Smooth muscle cell (in vitro differentiated cells): ENCODE data around the gene TP53BP1. TPM values are rescaled to one million over a fixed set of nuclear protein-coding genes. Genes with fewer than 3 reads are reported as not detected.

ENCODE experiments used
- DNase-seq: peaks from one replicate; lab custom pipeline; 2025; ENCODE audit not compliant: unreplicated experiment; lab: John Stamatoyannopoulos, UW
- H2AFZ ChIP-seq: fragments of 200-600 bp; sonication (generic); 2 replicates; pipeline ENCODE4 v1.6.0; 2016; ENCODE audit warnings: antibody characterized with exemption, low read depth, mild to moderate bottlenecking
- H3F3A ChIP-seq: fragments of 200-600 bp; sonication (generic); 2 replicates; pipeline ENCODE4 v1.6.0; 2017; ENCODE audit warnings: antibody characterized with exemption, low read depth
- H3K27ac ChIP-seq: fragments of 200-600 bp; sonication (generic); 2 replicates; pipeline ENCODE4 v1.5.1; 2016; ENCODE audit warnings: low read depth, mild to moderate bottlenecking
- H3K27me3 ChIP-seq: fragments of 200-600 bp; sonication (generic); 2 replicates; pipeline ENCODE4 v1.6.1; 2016; ENCODE audit warnings: low read depth, mild to moderate bottlenecking
- H3K36me3 ChIP-seq: fragments of 200-600 bp; sonication (generic); 2 replicates; pipeline ENCODE4 v1.5.1; 2016; ENCODE audit warnings: low read depth
- H3K4me1 ChIP-seq: fragments of 200-600 bp; sonication (generic); 2 replicates; pipeline ENCODE4 v1.5.1; 2016; ENCODE audit warnings: low read depth
- H3K4me2 ChIP-seq: fragments of 200-600 bp; sonication (generic); 2 replicates; pipeline ENCODE4 v1.6.0; 2016; ENCODE audit warnings: mild to moderate bottlenecking
- H3K4me3 ChIP-seq: fragments of 200-600 bp; sonication (generic); 2 replicates; pipeline ENCODE4 v1.5.1; 2016; ENCODE audit warnings: mild to moderate bottlenecking
- H3K79me2 ChIP-seq: fragments of 200-600 bp; sonication (generic); 2 replicates; pipeline ENCODE4 v1.6.0; 2016; ENCODE audit warnings: low read depth, mild to moderate bottlenecking
- H3K9ac ChIP-seq: fragments of 200-600 bp; sonication (generic); 2 replicates; pipeline ENCODE4 v1.6.0; 2016; ENCODE audit warnings: low read depth
- H3K9me3 ChIP-seq: fragments of 200-600 bp; sonication (generic); replicated peaks from 2 replicates; pipeline ENCODE4 v1.5.1; 2016; ENCODE audit warnings: low read depth
- H4K20me1 ChIP-seq: fragments of 200-600 bp; sonication (generic); 2 replicates; pipeline ENCODE4 v1.6.0; 2016; ENCODE audit warnings: low read depth
- WGBS: methylation state at CpG from one replicate; pipeline ENCODE4 v1.1.7; 2016; ENCODE audit warnings: low lambda C conversion rate; 5-methylcytosine and 5-hydroxymethylcytosine counted together
- polyA plus RNA-seq: library from polyadenylated mRNA; unstranded; fragments of >200 nt; fragmentation: Nextera tagmentation; extraction: Ambion mirVana; gene quantifications from 2 replicates; pipeline ENCODE4 v1.2.1, GENCODE V29; 2016
- total RNA-seq: library from RNA; depleted of rRNA; stranded (reverse); fragments of >200 nt; gene quantifications from 2 replicates; pipeline ENCODE4 v1.2.3, GENCODE V29; 2014
- TF ChIP-seq, protein P1 (sequence below): fragments of 200-600 bp; sonication (generic); IDR thresholded peaks from 2 replicates; pipeline ENCODE4 v1.5.1; 2017; ENCODE audit warnings: borderline replicate concordance, mild to moderate bottlenecking, antibody characterized with exemption; ENCODE audit not compliant: insufficient read depth, poor library complexity, severe bottlenecking

Gene TP53BP1
- total and polyA plus RNA-seq, 2 experiments from 2014 or later, result 24.1 to 41.5 TPM

DNA sequence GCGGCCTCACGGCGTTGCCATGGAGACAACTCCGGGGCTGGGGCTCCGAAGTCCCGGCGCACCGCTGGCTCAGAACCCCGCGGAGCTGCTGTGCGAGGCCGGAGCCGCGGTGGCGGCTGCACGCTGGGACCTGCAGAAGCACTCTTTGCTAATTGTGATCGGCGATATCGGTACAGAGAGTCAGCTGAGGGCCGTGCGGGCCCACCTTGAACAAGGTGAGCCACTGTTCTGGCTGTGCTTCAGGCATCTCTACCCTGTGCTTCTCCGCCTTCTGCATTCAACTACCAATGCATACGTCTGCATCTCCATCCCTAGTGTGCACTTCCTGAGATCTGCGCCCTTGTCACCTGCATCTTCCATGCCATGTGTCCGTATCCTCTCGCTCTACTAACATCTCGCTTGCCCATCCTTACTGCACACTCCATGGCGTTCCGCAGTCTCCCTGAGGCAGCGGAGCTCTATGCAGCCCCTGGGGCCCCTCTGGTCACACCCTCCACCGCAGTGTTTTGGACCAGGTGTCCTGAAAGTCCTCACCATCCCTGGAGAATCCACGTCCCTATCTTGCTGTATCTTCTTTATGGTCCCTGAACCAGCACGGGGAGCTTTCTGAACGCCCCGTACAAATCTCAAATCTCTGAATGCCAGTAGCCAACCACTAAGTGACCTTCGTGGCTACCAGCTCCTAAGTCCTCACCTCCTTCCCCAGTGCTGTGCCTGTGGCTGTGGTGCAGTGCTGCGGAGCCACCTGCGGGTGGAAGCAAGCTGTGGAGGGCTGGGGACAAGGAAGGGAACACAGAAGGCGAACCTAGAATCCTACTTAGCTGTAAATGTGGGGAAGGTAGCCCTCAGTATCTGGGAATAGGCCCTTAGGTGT lies 18.3 kb upstream of the TP53BP1 start:
- Histone ChIP-seq H3K4me2 (peak overlapping the region; percentile 85), H2AFZ (no peak overlapping the region), H3K36me3 (no peaks in the 10 kb centered on the region), H3F3A (peaks cover 15% of the 10 kb centered on the region), H3K27me3 (no peaks in the 10 kb centered on the region), H3K79me2 (no peaks in the 10 kb centered on the region), H3K4me3 (peak overlapping the region; percentile 62), H3K4me1 (peaks cover 26% of the 10 kb centered on the region), H3K9me3 (no peaks in the 10 kb centered on the region), H3K9ac (no peak overlapping the region), H4K20me1 (no peaks in the 10 kb centered on the region), H3K27ac (no peak overlapping the region)
- WGBS, result 9% methylated on average over 39 of the region's 39 CpGs
- TF ChIP-seq, protein P1, sequence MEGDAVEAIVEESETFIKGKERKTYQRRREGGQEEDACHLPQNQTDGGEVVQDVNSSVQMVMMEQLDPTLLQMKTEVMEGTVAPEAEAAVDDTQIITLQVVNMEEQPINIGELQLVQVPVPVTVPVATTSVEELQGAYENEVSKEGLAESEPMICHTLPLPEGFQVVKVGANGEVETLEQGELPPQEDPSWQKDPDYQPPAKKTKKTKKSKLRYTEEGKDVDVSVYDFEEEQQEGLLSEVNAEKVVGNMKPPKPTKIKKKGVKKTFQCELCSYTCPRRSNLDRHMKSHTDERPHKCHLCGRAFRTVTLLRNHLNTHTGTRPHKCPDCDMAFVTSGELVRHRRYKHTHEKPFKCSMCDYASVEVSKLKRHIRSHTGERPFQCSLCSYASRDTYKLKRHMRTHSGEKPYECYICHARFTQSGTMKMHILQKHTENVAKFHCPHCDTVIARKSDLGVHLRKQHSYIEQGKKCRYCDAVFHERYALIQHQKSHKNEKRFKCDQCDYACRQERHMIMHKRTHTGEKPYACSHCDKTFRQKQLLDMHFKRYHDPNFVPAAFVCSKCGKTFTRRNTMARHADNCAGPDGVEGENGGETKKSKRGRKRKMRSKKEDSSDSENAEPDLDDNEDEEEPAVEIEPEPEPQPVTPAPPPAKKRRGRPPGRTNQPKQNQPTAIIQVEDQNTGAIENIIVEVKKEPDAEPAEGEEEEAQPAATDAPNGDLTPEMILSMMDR, result no peak
- DNase-seq, result no peak

DNA sequence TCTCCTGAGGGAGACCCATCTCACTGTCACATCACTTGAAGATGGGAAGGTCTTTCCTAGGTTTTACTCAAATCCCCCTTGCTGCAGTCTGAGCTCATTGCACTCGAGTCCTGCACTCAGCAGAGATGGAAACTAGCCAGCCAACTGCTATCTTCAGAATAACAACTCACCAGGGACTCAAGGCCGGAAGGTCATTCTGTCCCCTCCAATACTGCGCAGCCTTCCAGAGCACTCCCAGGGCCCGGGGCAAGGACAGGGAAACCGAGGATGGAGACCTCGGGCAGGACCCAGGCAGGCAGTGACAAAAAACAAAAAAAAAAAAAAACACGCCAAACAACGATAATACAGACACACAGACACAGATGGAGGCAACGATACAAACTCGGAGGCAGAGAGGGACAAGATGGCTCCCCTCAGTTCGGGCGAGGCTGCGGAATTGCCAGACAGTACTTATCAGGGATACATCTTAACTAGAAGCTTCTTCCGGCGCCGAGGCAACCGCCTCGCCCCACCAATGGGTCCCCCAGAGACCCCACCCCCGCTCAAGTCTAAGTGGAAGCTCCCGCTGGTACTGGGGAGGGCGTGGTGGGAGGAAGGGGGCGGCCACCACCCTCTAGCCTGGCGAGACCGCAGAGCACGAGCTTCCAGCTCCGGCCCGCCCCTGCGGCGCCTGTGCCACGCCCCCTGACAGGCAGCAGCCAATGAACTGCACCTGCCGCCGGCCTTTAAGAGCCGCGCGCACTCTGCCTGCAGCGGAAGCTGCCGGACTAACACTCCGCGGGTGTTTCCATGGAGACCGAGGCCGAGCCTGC lies 17.4 kb upstream of the TP53BP1 start:
- under 1% methylated on average over 30 of the region's 41 CpGs for WGBS
- H3K27me3 ChIP-seq, result no peaks in the 10 kb centered on the region

DNA sequence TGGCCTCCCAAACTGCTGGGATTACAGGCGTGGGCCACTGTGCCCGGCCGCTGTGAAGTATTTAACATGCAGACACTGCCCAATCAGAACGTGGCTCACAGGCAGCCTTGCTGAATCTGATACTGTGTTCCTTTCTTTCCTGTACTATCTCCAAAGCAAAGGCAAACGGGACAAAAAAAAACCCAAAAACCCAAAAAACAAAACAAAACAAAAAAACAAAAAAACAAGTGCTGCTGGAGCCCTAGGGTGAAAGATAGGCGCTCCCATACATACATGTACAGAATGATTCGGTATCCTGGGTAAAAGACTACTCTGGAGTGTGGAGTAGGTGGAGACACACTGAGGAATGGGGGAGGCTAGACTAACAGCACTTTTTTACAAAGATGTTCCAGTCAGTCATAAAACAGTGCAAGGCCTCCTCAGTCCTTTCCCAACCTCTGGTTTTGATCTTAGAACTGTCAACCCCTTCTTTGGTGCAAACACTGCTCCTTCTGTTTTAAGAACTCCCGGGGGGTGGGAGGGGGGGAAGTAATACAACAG lies 16.8 kb upstream of the TP53BP1 start:
- H3K79me2 ChIP-seq, result no peaks in the 10 kb centered on the region
- TF ChIP-seq, protein P1, result no peak
- no peaks in the 10 kb centered on the region for H3K9me3 ChIP-seq
- H3K4me1 ChIP-seq, result peaks cover 20% of the 10 kb centered on the region
- no peaks in the 10 kb centered on the region for H3K27me3 ChIP-seq
- H2AFZ ChIP-seq, result no peak overlapping the region
- H3K27ac ChIP-seq, result peak overlapping the region; percentile 79
- no peak overlapping the region for H3K9ac ChIP-seq
- H3K4me2 ChIP-seq, result peak overlapping the region; percentile 85
- 23% methylated on average over 8 of the region's 8 CpGs for WGBS
- peak overlapping the region; percentile 62 for H3K4me3 ChIP-seq
- H3F3A ChIP-seq, result peaks cover 15% of the 10 kb centered on the region
- H4K20me1 ChIP-seq, result no peaks in the 10 kb centered on the region
- DNase-seq, result no peak
- no peaks in the 10 kb centered on the region for H3K36me3 ChIP-seq

More for the DNA sequence above, 17.4 kb upstream of the TP53BP1 start:
- peak overlapping the region; percentile 39 for H3K9ac ChIP-seq
- no peaks in the 10 kb centered on the region for H3K79me2 ChIP-seq
- H3K4me2 ChIP-seq, result peak overlapping the region; percentile 85
- peak overlapping the region; percentile 79 for H3K27ac ChIP-seq
- peaks cover 20% of the 10 kb centered on the region for H3K4me1 ChIP-seq
- H3K36me3 ChIP-seq, result no peaks in the 10 kb centered on the region
- H3K9me3 ChIP-seq, result no peaks in the 10 kb centered on the region
- H4K20me1 ChIP-seq, result no peaks in the 10 kb centered on the region
- peak; percentile 87 for DNase-seq
- peak overlapping the region; percentile 62 for H3K4me3 ChIP-seq
- H3F3A ChIP-seq, result peaks cover 15% of the 10 kb centered on the region
- H2AFZ ChIP-seq, result peak overlapping the region; percentile 74
- TF ChIP-seq, protein P1, result peak; percentile 16
